HG02642 (cell line): ENCODE results near the gene CREBBP.

Source experiments
- ATAC-seq: cut with Tn5 transposase; IDR thresholded peaks from one replicate; pipeline ENCODE4 v1.9.1; 2021; ENCODE audit warnings: mild to moderate bottlenecking; ENCODE audit not compliant: unreplicated experiment, poor library complexity

CREBBP gene

GRCh38 chr16:3774156-3774767 lies 106.3 kb downstream of the CREBBP start:
- no peak for ATAC-seq

GRCh38 chr16:3773663-3774062 lies 106.8 kb downstream of the CREBBP start:
- ATAC-seq, result no peak

- ATAC-seq, result no peak
Measured at GRCh38 chr16:3771513-3771912, 109.0 kb downstream of the CREBBP start.

- no peak for ATAC-seq
Measured at GRCh38 chr16:3770530-3770929, 110.0 kb downstream of the CREBBP start.

GRCh38 chr16:3769942-3770341 lies 110.6 kb downstream of the CREBBP start:
- no peak for ATAC-seq

GRCh38 chr16:3769013-3769412 lies 111.5 kb downstream of the CREBBP start:
- ATAC-seq, result no peak

- ATAC-seq, result no peak
Measured at GRCh38 chr16:3767333-3767986, 113.1 kb downstream of the CREBBP start.

- ATAC-seq, result no peak
Measured at GRCh38 chr16:3766177-3766576, 114.3 kb downstream of the CREBBP start.

- no peak for ATAC-seq
Measured at GRCh38 chr16:3764409-3764808, 116.1 kb downstream of the CREBBP start.

GRCh38 chr16:3762107-3762750 lies 118.3 kb downstream of the CREBBP start:
- ATAC-seq, result no peak

- no peak for ATAC-seq
Measured at GRCh38 chr16:3761375-3762106, 119.0 kb downstream of the CREBBP start.

GRCh38 chr16:3760518-3760917 lies 120.0 kb downstream of the CREBBP start:
- no peak for ATAC-seq

GRCh38 chr16:3759736-3760135 lies 120.8 kb downstream of the CREBBP start:
- no peak for ATAC-seq

GRCh38 chr16:3756113-3756512 lies 124.4 kb downstream of the CREBBP start:
- no peak for ATAC-seq

GRCh38 chr16:3755249-3755648 lies 125.3 kb downstream of the CREBBP start:
- ATAC-seq, result no peak

GRCh38 chr16:3754772-3755171 lies 125.7 kb downstream of the CREBBP start:
- no peak for ATAC-seq

- no peak for ATAC-seq
Measured at GRCh38 chr16:3754081-3754703, 126.3 kb downstream of the CREBBP start.

- ATAC-seq, result no peak
Measured at GRCh38 chr16:3752984-3753383, 127.5 kb downstream of the CREBBP start.

GRCh38 chr16:3751878-3752277 lies 128.6 kb downstream of the CREBBP start:
- no peak for ATAC-seq

- no peak for ATAC-seq
Measured at GRCh38 chr16:3748307-3748706, 132.2 kb downstream of the CREBBP start.
